ENCODE data around the gene USP16.
"Not testable (repeated sequence)": the region's sequence is repeated elsewhere in the genome, so short reads cannot be mapped to it uniquely, and the experiment has no call there.

USP16 gene

GRCh38 chr21:29074783-29075182, 50.3 kb downstream of the USP16 start:
- Histone ChIP-seq H3K4me2 (no peak overlapping the region), H3K4me3 (IDR thresholded peaks at IDR 0.05; ENCODE audit: insufficient read depth, low read depth, low read length) (no peak overlapping the region), H3K9ac (no peak overlapping the region), H2AFZ (ENCODE audit: low read depth) (no peak overlapping the region), H3K79me2 (ENCODE audit: insufficient read depth, low read depth) (peaks cover 50% of the 10 kb centered on the region), H3K27ac (no peak overlapping the region), H3K4me1 (ENCODE audit: low read depth, poor library complexity, severe bottlenecking) (peaks cover 53% of the 10 kb centered on the region), H3K27me3 (ENCODE audit: insufficient read depth, low read depth) (no peaks in the 10 kb centered on the region), H3K36me3 (ENCODE audit: insufficient read depth) (0 out of 2 replicates have a peak, but pooled peaks cover 4% of the 10 kb centered on the region), H4K20me1 (ENCODE audit: insufficient read depth) (peaks cover 28% of the 10 kb centered on the region)
- no peak for TF ChIP-seq CTCF (conservative IDR thresholded peaks at IDR 0.05; ENCODE audit: low read depth, low read length)

- peaks cover 20% of the 10 kb centered on the region for H4K20me1 ChIP-seq (ENCODE audit: insufficient read depth)
- no peaks in the 10 kb centered on the region for H3K27me3 ChIP-seq (ENCODE audit: insufficient read depth, low read depth)
- no peak for TF ChIP-seq CTCF (conservative IDR thresholded peaks at IDR 0.05; ENCODE audit: low read depth, low read length)
- H3K36me3 ChIP-seq (ENCODE audit: insufficient read depth), result no peaks in the 10 kb centered on the region
- peak overlapping the region; percentile 96; the same call in 1 of the 2 replicates for H3K27ac ChIP-seq
- no peak overlapping the region for H3K4me2 ChIP-seq
- H3K4me1 ChIP-seq (ENCODE audit: low read depth, poor library complexity, severe bottlenecking), result peaks cover 50% of the 10 kb centered on the region
- H3K79me2 ChIP-seq (ENCODE audit: insufficient read depth, low read depth), result peaks cover 43% of the 10 kb centered on the region
- no peak overlapping the region for H3K4me3 ChIP-seq (IDR thresholded peaks at IDR 0.05; ENCODE audit: insufficient read depth, low read depth, low read length)
- no peak overlapping the region for H3K9ac ChIP-seq
- peak overlapping the region; percentile 15 for H2AFZ ChIP-seq (ENCODE audit: low read depth)
Observed at GRCh38 chr21:29075706-29076466, 51.4 kb downstream of the USP16 start.

GRCh38 chr21:29076731-29077640, 52.5 kb downstream of the USP16 start:
- H3K4me3 ChIP-seq (IDR thresholded peaks at IDR 0.05; ENCODE audit: insufficient read depth, low read depth, low read length); H3K36me3 ChIP-seq (ENCODE audit: insufficient read depth); H3K27me3 ChIP-seq (ENCODE audit: insufficient read depth, low read depth); H4K20me1 ChIP-seq (ENCODE audit: insufficient read depth): not testable (repeated sequence)
- Histone ChIP-seq H3K4me1 (ENCODE audit: low read depth, poor library complexity, severe bottlenecking) (peaks cover 39% of the 10 kb centered on the region), H3K4me2 (peak overlapping the region; percentile 74), H3K9ac (peak overlapping the region; percentile 95), H3K27ac (peak overlapping the region; percentile 96), H3K79me2 (ENCODE audit: insufficient read depth, low read depth) (peaks cover 37% of the 10 kb centered on the region), H2AFZ (ENCODE audit: low read depth) (peak overlapping the region; percentile 15)

GRCh38 chr21:29077651-29078090, 53.2 kb downstream of the USP16 start:
- H3K4me3 ChIP-seq (IDR thresholded peaks at IDR 0.05; ENCODE audit: insufficient read depth, low read depth, low read length), result no peak overlapping the region
- H3K4me2 ChIP-seq, result peak overlapping the region; percentile 74
- H3K4me1 ChIP-seq (ENCODE audit: low read depth, poor library complexity, severe bottlenecking), result peaks cover 33% of the 10 kb centered on the region
- peak overlapping the region; percentile 15 for H2AFZ ChIP-seq (ENCODE audit: low read depth)
- peaks cover 3% of the 10 kb centered on the region; the same call in 1 of the 2 replicates for H4K20me1 ChIP-seq (ENCODE audit: insufficient read depth)
- peak overlapping the region; percentile 96 for H3K27ac ChIP-seq
- peak overlapping the region; percentile 95 for H3K9ac ChIP-seq
- H3K79me2 ChIP-seq (ENCODE audit: insufficient read depth, low read depth), result peaks cover 31% of the 10 kb centered on the region
- TF ChIP-seq CTCF (conservative IDR thresholded peaks at IDR 0.05; ENCODE audit: low read depth, low read length), result no peak
- H3K27me3 ChIP-seq (ENCODE audit: insufficient read depth, low read depth), result no peaks in the 10 kb centered on the region
- H3K36me3 ChIP-seq (ENCODE audit: insufficient read depth), result no peaks in the 10 kb centered on the region

All from KMS-11 (cell line).